H7 (cell line): ENCODE data around the gene TDRD9. TPM values are rescaled to one million over a fixed set of nuclear protein-coding genes. Genes with fewer than 3 reads are reported as not detected.
A peak's percentile ranks its signal among the peaks of the same experiment; 100 is the strongest.
"Not testable (repeated sequence)": the region's sequence is repeated elsewhere in the genome, so short reads cannot be mapped to it uniquely, and the experiment has no call there.

Experiments
- DNase-seq: peaks from one replicate; pipeline ENCODE4 v3.0.0; 2012
- H3K27me3 ChIP-seq: 2 replicates; pipeline ENCODE4 v1.6.0; 2011; ENCODE audit warnings: mild to moderate bottlenecking, low read length; ENCODE audit not compliant: control insufficient read depth, insufficient read depth
- H3K36me3 ChIP-seq: replicated peaks from 2 replicates; pipeline ENCODE4 v1.5.1; 2011; ENCODE audit warnings: low read length; ENCODE audit not compliant: control insufficient read depth, insufficient read depth
- H3K4me3 ChIP-seq: 2 replicates; pipeline ENCODE4 v1.5.1; 2011; ENCODE audit warnings: low read depth, mild to moderate bottlenecking, control low read depth, low read length, moderate library complexity; ENCODE audit not compliant: insufficient read depth
- total RNA-seq: library from RNA; depleted of rRNA; stranded (reverse); fragments of >200 nt; shearing (Covaris generic); gene quantifications from 2 replicates; pipeline ENCODE4 v1.2.3, GENCODE V29; 2014

Gene TDRD9
- total RNA-seq, 1 experiment from 2014 or later: not detected

DNA sequence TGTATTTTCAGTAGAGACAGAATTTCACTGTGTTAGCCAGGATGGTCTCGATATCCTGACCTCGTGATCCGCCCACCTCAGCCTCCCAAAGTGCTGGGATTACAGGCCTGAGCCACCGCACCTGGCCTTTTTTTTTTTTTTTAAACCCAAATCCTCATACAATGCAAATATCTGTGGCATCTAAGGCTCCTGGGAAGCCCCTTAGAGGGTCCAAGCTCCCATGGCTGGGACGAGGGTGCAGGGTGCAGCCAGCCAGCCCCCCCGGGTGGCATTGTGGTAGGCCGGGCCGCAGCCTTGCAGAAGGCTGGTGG is 39.3 kb upstream of the TDRD9 start:
- not testable (repeated sequence) for DNase-seq, H3K36me3 ChIP-seq, H3K27me3 ChIP-seq, H3K4me3 ChIP-seq

DNA sequence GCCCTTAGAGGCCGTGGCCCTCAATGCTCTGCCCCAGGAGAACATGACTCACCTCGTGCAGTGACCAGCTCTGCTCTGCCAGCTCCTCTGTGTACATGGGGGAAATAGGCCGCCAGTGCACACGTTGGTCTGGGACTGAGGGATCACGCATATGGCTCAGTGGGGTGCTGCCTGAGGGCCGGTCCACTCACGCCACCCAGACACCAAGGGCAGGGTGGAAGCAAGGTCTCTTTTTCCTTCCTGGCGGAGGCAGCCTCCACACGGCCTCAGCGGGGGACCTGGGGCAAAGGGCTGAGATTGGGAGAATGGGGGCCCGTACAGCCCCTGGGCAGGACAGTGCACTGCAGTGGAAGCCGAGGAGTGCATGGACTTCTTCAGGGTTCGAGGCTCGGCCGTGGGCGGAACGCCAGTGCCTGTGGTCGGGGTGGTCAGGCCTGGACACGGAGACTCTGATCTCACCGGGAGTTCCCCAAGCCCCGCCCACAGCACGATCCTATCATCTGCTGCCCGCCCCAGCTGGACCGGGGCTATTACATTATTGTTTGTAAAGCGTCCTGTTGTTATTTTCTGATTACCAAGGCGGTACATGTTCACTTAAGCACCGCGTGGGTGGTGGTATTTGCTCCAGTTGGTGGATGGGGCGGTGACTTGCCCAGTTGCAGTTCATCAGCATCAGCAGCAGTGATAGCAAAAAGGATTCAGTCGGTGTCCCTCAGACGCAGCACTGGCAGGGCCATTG is 38.8 kb upstream of the TDRD9 start:
- H3K27me3 ChIP-seq: no peaks in the 10 kb centered on the region
- DNase-seq: peak; percentile 65
- H3K4me3 ChIP-seq: no peak overlapping the region
- H3K36me3 ChIP-seq: no peaks in the 10 kb centered on the region

DNA sequence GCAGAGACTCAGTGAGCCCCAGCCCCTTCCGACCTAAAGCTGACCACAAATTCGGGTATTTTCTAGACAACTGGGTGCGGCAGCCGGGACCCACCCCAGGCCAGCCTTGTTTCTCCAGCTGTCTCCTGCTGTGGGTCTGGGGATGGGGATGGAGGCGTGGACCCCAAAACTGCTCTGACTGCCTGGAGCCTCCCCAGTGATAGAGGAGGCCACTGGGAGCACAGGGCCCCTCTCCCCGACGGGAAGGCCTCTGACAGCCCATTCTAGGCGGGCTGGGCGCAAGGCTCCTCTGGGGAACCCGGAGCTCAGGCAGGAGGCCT is 38.2 kb upstream of the TDRD9 start:
- no peaks in the 10 kb centered on the region for H3K27me3 ChIP-seq
- H3K4me3 ChIP-seq: no peak overlapping the region
- no peaks in the 10 kb centered on the region for H3K36me3 ChIP-seq
- DNase-seq: peak; percentile 45

DNA sequence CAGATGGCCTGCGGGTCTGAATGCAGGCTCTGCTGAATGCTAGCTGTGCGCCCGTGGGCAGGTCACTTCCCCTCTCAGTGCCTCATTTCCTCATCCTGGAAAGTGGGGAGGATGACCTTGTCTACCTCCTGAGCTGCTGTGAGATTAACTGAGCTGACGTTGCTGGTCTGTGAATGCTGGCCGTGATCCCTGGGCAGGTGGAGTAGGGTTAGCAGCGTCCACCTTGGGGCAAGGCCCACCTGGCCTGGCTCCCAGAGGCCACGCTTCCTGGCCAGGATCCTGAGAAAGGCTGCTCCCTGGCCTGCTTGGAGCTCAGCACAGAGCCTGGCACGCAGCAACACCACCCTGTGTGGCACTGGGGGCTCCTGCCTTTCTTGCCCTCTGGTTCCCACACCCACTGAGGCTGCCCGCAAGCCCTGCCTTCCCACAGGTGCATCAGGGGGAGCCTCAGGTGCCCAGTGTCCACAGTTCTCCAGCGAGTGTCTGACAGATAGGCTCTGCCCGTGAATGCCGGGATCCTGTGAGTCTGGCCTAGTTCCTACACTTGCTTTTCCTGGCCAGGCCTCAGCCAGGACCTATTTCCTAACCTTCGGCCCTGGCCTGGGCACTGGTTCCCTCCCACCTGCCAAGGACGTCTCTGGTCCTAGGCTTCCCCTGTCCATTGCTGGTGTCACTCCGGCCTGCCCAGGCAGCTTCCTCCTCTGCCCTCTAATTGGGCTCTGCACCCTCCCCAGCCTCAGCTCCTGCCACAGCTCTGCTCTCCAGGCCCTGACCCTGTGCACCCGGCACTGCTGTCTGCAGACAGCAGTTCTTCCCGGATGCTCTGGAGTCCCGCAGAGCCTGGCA is 37.2 kb upstream of the TDRD9 start:
- Histone ChIP-seq H3K36me3 (no peaks in the 10 kb centered on the region), H3K4me3 (no peak overlapping the region), H3K27me3 (no peaks in the 10 kb centered on the region)
- peak; percentile 46 for DNase-seq

DNA sequence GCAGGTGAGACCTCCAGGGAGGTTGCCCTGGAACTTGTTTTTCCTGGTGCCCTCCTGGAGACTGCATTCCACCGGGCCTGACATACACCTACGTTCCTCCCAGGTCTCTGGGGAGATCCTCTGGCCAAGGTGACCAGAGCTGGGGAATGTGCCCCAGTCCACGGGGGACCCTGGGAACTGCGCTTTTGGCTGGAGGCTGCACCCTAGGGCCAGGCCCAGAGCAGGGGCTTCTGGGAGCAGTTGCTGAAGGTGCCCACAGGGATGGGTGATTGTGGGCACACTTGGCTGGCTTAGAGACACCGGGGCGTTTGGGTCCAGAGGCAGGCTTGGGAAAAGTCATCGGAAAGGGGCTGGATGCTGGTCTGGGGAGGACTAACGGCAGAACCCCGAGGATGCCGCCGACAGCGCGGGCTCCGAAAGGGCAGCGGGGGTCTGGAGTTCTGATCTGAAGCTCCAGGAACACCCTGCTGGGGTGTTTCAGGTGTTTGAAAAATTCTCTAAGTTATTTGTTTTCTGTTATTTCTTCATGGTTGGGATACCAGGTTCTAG is 36.5 kb upstream of the TDRD9 start:
- Histone ChIP-seq H3K27me3 (no peaks in the 10 kb centered on the region), H3K4me3 (no peak overlapping the region), H3K36me3 (no peaks in the 10 kb centered on the region)
- DNase-seq: peak; percentile 37

DNA sequence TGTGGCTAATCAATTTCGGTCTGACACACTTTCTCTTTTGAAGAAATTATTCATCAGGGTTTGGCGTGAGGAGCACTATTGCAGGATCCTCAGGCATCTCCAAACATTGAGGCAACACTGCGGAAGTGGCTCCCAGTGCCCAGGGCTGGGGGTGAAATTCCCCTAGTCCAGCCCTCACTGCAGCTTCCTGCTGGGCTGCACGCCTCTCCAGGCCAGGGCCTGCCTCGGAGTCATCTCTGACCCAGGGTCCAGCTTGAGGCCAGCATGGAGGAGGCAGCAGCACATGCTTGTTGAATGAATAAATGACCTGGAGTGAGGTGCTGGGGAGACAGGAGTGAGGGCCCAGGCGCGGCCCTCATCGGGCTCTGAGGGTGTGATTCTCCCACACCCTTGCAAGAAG is 36.0 kb upstream of the TDRD9 start:
- peak; percentile 35 for DNase-seq
- H3K4me3 ChIP-seq: no peak overlapping the region
- H3K36me3 ChIP-seq: no peaks in the 10 kb centered on the region
- no peaks in the 10 kb centered on the region for H3K27me3 ChIP-seq

DNA sequence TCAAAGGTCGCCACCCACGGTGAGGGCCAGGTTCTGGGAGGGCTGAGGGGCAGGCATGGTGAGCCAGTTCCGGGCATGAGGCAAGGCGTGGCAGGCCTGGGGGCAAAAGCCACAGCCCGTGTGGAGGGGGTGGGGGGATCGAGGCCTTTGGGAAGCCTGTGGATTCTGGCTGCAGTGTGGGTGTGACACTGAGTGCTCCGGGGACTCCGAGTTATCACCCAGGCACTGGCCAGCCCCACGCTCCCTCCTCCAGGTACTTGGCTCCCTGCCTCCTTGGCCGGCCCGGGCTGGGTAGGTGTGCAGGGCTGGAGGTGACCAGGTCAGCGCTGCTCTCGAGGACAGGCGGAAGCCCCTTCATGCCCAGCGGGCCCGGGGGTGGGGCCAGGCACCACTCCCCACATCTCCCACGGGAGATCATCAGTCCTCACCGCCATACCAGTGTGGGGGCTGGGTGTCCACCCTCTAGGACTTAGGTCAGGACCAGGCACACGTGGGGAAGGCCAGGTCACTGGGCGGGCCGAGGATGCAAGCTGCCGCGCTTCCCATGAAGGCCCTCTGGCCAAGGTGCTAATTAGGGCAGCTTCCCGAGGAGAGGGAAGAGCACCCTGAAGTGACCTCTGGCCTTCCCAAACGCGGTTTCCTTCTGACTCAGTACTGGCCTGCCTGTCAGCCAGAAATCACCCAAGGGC is 34.1 kb upstream of the TDRD9 start:
- Histone ChIP-seq H3K36me3 (no peaks in the 10 kb centered on the region), H3K4me3 (no peak overlapping the region), H3K27me3 (no peaks in the 10 kb centered on the region)
- peak; percentile 57 for DNase-seq

DNA sequence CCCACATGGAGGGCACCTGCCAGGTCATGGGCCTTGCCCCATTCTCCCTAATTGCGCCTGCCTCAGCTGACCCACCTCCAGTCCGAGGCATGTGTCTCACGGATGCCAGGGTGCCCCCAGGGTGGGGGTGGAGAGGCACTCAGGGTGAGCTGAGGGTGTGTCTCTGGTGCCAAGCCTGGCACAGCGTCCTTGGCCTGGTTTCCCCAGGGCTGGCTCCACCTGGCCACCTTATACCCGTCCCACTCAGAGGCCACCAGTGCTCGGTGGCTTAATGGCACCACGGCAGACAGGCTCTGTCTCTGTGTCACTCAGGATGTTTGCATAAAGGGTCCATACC is 33.6 kb upstream of the TDRD9 start:
- Histone ChIP-seq H3K4me3 (no peak overlapping the region), H3K27me3 (no peaks in the 10 kb centered on the region), H3K36me3 (no peaks in the 10 kb centered on the region)
- peak; percentile 44 for DNase-seq

DNA sequence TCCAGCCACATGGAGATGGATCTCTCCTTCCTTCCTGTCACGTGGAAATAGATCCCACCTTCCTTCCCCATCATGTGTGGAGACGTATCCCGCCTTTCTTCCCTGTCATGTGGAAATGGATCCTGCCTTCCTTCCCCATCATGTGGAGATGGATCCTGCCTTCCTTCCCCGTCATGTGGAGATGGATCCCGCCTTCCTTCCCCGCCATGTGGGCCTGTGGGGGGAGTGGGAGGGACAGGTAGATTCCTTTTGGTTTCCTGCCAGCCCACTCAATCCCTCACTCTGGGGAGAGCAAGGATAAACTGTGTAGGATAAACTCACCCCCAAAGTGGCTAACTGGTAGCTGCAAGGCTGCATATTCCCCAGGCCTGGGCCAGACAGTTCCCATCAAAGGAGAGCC is 31.7 kb upstream of the TDRD9 start:
- DNase-seq: peak; percentile 36
- no peaks in the 10 kb centered on the region for H3K27me3 ChIP-seq
- H3K36me3 ChIP-seq: no peaks in the 10 kb centered on the region
- H3K4me3 ChIP-seq: no peak overlapping the region

DNA sequence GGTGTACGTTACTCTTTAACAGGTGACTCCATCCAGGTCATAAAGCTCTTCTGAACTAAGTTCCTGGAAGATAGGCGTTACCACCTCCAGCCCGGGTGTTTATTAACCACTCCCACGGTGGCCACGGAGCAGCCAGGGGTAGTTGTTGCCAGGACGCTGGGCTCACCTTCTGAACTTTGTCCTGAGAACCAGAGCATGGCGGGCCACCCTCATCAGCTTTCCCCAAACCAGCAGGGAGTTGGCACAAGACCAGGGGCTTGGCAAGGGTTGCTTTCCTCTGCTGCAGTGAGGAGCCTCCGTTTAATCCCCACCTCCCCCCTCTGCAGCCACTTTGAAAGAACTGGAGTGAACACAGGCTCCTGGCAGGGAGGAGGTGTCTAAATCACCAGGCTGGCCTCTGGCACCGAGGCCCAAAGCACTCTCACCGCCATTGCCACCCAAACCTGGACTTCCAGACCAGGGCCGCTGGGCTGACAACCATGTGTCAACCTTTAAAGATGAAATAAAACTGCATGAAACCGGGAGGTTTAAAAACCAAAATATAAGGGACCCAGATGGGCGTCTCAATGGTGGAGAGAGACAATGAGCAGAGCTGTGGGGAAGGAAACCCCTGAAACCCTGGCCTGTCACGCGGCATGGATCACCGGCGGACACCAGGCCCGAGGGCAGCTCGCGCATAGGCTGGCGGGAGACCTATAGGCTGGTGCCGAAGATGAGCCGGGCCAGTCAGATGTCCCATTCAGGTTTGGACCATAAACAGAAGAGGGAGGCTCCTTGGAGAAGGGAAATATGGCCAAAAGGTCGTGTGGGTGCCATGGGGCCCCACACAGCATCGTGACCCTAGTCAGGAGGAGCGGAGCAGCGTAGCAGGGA is 30.9 kb upstream of the TDRD9 start:
- Histone ChIP-seq H3K36me3 (no peaks in the 10 kb centered on the region), H3K4me3 (no peak overlapping the region), H3K27me3 (no peaks in the 10 kb centered on the region)
- no peak for DNase-seq

DNA sequence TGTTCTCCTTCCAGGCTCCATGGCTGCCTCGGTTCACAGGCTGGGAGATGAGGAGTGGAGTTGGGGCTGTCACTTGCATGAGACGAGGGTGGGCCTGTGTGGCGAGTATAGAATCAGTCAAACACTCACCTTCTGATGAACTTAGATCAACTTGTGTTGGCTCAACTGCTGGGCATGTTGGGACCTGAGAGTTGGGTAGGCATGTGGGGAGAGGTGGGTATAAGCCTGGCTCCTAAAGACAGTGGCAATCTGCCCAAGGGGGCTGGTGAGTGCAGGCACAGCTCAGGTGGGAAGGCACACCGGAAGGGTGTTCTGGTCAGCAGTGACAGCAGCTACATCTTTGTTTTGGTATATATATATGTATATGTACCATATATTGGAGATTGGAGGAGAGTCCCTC is 30.1 kb upstream of the TDRD9 start:
- Histone ChIP-seq H3K36me3 (no peaks in the 10 kb centered on the region), H3K4me3 (no peak overlapping the region), H3K27me3 (no peaks in the 10 kb centered on the region)
- no peak for DNase-seq

DNA sequence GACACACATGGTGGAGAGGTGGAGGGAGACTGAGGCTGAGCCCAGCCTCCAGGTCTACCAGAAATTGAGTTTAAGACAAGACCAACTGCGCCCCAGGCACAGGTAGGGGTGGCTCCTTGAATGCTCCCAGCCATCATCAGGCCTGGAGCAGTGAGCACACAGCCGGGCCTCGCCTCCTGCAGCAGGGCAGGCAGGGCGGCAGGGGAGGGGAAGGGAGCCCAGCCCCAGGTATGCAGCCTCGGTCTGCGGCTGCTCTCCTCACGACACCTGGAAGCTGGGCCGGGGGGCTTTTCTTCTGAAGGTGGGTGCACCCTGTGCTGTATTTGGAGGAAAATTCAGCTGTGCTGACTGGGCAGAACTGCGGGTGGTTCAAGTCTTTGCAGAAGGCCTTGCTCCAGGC is 29.5 kb upstream of the TDRD9 start:
- DNase-seq: peak; percentile 60
- no peak overlapping the region for H3K4me3 ChIP-seq
- no peaks in the 10 kb centered on the region for H3K27me3 ChIP-seq
- no peaks in the 10 kb centered on the region for H3K36me3 ChIP-seq

DNA sequence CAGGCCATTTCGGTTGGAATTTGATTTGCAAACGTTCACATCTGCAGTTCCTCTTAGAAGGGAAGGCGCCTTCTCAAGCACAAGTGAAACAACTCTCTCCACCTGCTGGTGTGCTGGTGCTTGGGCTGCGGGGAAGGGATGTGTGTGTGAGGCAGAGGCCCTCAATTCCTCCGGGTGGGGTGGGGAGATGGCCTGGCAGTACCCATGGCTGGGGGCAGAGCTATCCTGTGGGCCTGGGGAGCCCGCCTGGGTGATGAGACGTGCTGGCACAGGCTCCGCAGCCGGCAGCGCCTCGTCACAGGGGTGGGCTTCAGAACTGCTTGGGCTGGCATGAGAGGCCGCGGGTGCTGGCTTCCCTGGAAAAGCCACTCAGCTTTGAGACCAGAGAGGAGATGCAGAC is 28.9 kb upstream of the TDRD9 start:
- H3K36me3 ChIP-seq: no peaks in the 10 kb centered on the region
- H3K4me3 ChIP-seq: no peak overlapping the region
- H3K27me3 ChIP-seq: no peaks in the 10 kb centered on the region
- DNase-seq: peak; percentile 72

DNA sequence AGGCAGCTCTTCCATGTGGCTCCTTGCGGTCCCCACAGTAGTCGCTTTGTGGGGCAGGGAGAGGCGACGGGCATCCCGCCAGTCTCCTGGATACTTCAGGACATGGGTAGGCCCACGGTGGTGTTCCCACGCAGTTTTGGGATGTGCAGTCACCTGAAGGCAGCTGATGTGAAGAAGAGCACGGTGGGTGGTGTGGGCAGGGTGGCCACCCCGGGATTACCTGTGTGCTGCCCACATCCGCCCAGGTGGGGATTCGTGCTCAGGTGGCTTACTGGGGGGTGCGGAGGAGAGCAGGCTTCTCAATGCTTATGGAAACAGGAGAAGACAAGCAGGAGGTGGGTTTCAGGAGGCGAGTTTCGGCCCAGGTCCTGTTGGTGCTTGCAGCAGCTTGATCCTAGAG is 28.4 kb upstream of the TDRD9 start:
- H3K4me3 ChIP-seq: no peak overlapping the region
- H3K36me3 ChIP-seq: no peaks in the 10 kb centered on the region
- DNase-seq: peak; percentile 44
- H3K27me3 ChIP-seq: no peaks in the 10 kb centered on the region
